Measurements from ENCODE around the gene AREL1.

The AREL1 gene

GRCh38 chr14:74630881-74631690 lies 81.8 kb downstream of the AREL1 start:
- DNase-seq, result no peak

GRCh38 chr14:74628418-74628817 lies 84.5 kb downstream of the AREL1 start:
- no peak for DNase-seq

- no peak for DNase-seq
Measured at GRCh38 chr14:74627076-74627475, 85.8 kb downstream of the AREL1 start.

GRCh38 chr14:74622257-74622656 lies 90.6 kb downstream of the AREL1 start:
- no peak for DNase-seq

GRCh38 chr14:74621556-74621955 lies 91.3 kb downstream of the AREL1 start:
- no peak for DNase-seq

GRCh38 chr14:74620923-74621322 lies 92.0 kb downstream of the AREL1 start:
- DNase-seq, result no peak

- peak; percentile 76 to 89 for DNase-seq
Measured at GRCh38 chr14:74620497-74620921, 92.4 kb downstream of the AREL1 start.

- peak; percentile 76 to 93 for DNase-seq
Measured at GRCh38 chr14:74619672-74620131, 93.2 kb downstream of the AREL1 start.

GRCh38 chr14:74618078-74618952 lies 94.6 kb downstream of the AREL1 start:
- peak in 1 of 2 experiments; percentile 50 for DNase-seq

- DNase-seq, result no peak
Measured at GRCh38 chr14:74616996-74617700, 95.7 kb downstream of the AREL1 start.

- peak; percentile 26 to 83 for DNase-seq
Measured at GRCh38 chr14:74616507-74616906, 96.4 kb downstream of the AREL1 start.

GRCh38 chr14:74615735-74616134 lies 97.1 kb downstream of the AREL1 start:
- DNase-seq, result no peak

- DNase-seq, result no peak
Measured at GRCh38 chr14:74614508-74615495, 98.1 kb downstream of the AREL1 start.

GRCh38 chr14:74613211-74613914 lies 99.5 kb downstream of the AREL1 start:
- no peak for DNase-seq

- peak in 1 of 2 experiments; percentile 60 for DNase-seq
Measured at GRCh38 chr14:74612350-74613021, 100.4 kb downstream of the AREL1 start.

GRCh38 chr14:74611650-74612349 lies 101.1 kb downstream of the AREL1 start, which contains the start of gene LTBP2:
TSS of gene LTBP2 (minus strand) at chr14:74612237. CDS start at chr14:74611944, 293 bp downstream.
- no peak for DNase-seq

All from SW 1271 (cell line).